HepG2 (cell line): ENCODE measurements around the gene CBLC. TPM values are rescaled to one million over a fixed set of nuclear protein-coding genes. Genes with fewer than 3 reads are reported as not detected.

ENCODE experiments used
- DPF2 ChIP-seq: sonication (generic); formaldehyde crosslinking; IDR thresholded peaks from 2 replicates; pipeline ENCODE4 v1.4.0; 2020; ENCODE audit warnings: mild to moderate bottlenecking, low read depth, missing genetic modification reagents, borderline replicate concordance
- IRX3 ChIP-seq: sonication (generic); formaldehyde crosslinking; IDR thresholded peaks from 2 replicates; pipeline ENCODE4 v1.8.1; 2023; ENCODE audit warnings: mild to moderate bottlenecking, low read depth, missing genetic modification reagents, borderline replicate concordance
- NFE2 ChIP-seq: sonication (generic); formaldehyde crosslinking; IDR thresholded peaks from 2 replicates; pipeline ENCODE4 v1.4.0; 2020; ENCODE audit warnings: missing genetic modification reagents
- NFE2L1 ChIP-seq: sonication (generic); formaldehyde crosslinking; IDR thresholded peaks from 2 replicates; pipeline ENCODE4 v1.4.0; 2020; ENCODE audit warnings: missing genetic modification reagents, mild to moderate bottlenecking, borderline replicate concordance
- NFYC ChIP-seq: IDR thresholded peaks from 2 replicates; pipeline ENCODE4 v1.6.1; 2016; ENCODE audit warnings: missing genetic modification reagents, missing compliant biosample characterization
- SPEN ChIP-seq: sonication (generic); formaldehyde crosslinking; IDR thresholded peaks from 2 replicates; pipeline ENCODE4 v1.5.1; 2020; ENCODE audit warnings: low read depth, mild to moderate bottlenecking, missing genetic modification reagents
- ZBTB20 ChIP-seq: sonication (generic); formaldehyde crosslinking; IDR thresholded peaks from 2 replicates; pipeline ENCODE4 v1.8.1; 2023; ENCODE audit warnings: missing genetic modification reagents, low read depth, mild to moderate bottlenecking, borderline replicate concordance
- ZFYVE20 ChIP-seq: sonication (generic); formaldehyde crosslinking; IDR thresholded peaks from 2 replicates; pipeline ENCODE4 v1.8.0; 2023; ENCODE audit warnings: low read depth, mild to moderate bottlenecking, moderate library complexity, missing genetic modification reagents, borderline replicate concordance
- ZNF160 ChIP-seq: sonication (generic); formaldehyde crosslinking; IDR thresholded peaks from 2 replicates; pipeline ENCODE4 v1.8.0; 2022; ENCODE audit warnings: mild to moderate bottlenecking, inconsistent platforms, missing genetic modification reagents
- ZNF354B ChIP-seq: sonication (generic); formaldehyde crosslinking; IDR thresholded peaks from 2 replicates; pipeline ENCODE4 v1.8.0; 2022; ENCODE audit warnings: mild to moderate bottlenecking, missing genetic modification reagents
- ZNF616 ChIP-seq: sonication (generic); formaldehyde crosslinking; IDR thresholded peaks from 2 replicates; pipeline ENCODE4 v1.5.0; 2020; ENCODE audit warnings: low read depth, mild to moderate bottlenecking, missing genetic modification reagents
- polyA plus RNA-seq, 8 experiments: library from polyadenylated mRNA; depleted of rRNA in 3 of 8; stranded (reverse) in 7 of 8; unstranded in 1 of 8; fragments of >200 nt; fragmentation: Illumina TruSeq in 4 of 8; extraction: Trizol in 4 of 8; gene quantifications; 2 replicates each; pipeline versions ENCODE4 v1.2.1 to v1.2.3, GENCODE V29; 2011 to 2016; ENCODE audit warnings: low read depth in 4 of 8, missing spikeins in 1 of 8, mixed read lengths in 1 of 8; ENCODE audit not compliant: insufficient read depth in 1 of 8
- total RNA-seq, 5 experiments: library from RNA; depleted of rRNA; stranded (reverse); fragments of >200 nt; fragmentation: Illumina TruSeq; extraction: Trizol; gene quantifications; 2 replicates each; pipeline ENCODE4 v1.2.3, GENCODE V29; 2016; ENCODE audit warnings: low read depth in 1 of 5
- TF ChIP-seq, protein P1 (sequence below): sonication (generic); formaldehyde crosslinking; IDR thresholded peaks from 2 replicates; pipeline ENCODE4 v1.4.0; 2020; ENCODE audit warnings: mild to moderate bottlenecking, missing genetic modification reagents
- TF ChIP-seq, protein P2 (sequence below): sonication (generic); formaldehyde crosslinking; IDR thresholded peaks from 2 replicates; pipeline ENCODE4 v1.4.0; 2020; ENCODE audit warnings: mild to moderate bottlenecking, missing genetic modification reagents
- TF ChIP-seq, protein P3 (sequence below): sonication (generic); formaldehyde crosslinking; IDR thresholded peaks from 2 replicates; pipeline ENCODE4 v1.4.0; 2020; ENCODE audit warnings: missing genetic modification reagents
- TF ChIP-seq, protein P4 (sequence below): sonication (generic); formaldehyde crosslinking; IDR thresholded peaks from 2 replicates; pipeline ENCODE4 v1.5.1; 2020; ENCODE audit warnings: missing genetic modification reagents, mild to moderate bottlenecking, borderline replicate concordance
- TF ChIP-seq, protein P5 (sequence below): sonication (generic); formaldehyde crosslinking; conservative IDR thresholded peaks from 2 replicates; pipeline ENCODE4 v1.8.0; 2022; ENCODE audit warnings: low read depth, missing genetic modification reagents
- TF ChIP-seq, protein P6 (sequence below): sonication (generic); formaldehyde crosslinking; IDR thresholded peaks from 2 replicates; pipeline ENCODE4 v1.4.0; 2020; ENCODE audit warnings: missing genetic modification reagents

Gene CBLC
- total and polyA plus RNA-seq, 2 of the 13 experiments (the other 11 are each of a cell fraction or from before 2014, with no cell fraction given) = 1.8 to 2.6 TPM

DNA sequence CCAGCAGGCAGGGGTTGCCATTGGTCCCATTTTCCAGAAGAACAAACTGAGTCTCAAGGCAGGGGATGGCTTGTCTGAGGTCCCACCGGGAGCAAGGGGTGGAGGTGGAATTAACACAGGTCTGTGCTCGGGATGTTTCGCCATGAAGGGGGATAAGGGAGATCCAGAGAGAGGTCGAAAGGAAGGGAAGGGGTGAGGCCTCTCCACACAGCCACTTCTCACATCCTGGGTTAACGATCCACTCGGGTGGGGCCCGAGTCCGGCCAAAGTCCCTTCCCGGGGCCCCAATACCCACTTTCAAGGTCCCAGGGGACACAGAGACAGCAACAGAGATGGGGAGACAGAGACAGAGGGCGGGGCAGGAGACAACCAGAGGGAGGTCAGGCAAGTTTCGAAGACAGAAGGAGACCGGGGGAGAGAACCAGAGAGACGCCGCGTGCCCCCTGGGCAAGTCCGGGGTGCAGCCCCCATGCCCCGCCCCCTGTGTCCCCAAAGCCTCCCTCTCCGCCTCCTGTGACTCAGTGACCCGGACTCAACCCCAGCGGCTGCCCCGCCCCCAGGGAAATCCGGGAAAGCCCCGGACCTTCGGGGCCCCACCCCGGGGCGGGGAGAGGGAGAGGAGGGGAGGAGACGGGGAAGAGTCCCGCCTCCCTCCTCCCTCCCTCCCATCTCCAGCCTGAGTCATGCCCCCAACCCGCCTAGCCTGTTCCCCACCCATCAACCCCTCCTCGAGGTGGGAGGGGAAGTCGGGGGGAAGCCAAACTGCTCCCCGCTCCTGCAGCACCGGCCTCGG lies 30.5 kb upstream of the CBLC start (continued):
- TF ChIP-seq, protein P1, sequence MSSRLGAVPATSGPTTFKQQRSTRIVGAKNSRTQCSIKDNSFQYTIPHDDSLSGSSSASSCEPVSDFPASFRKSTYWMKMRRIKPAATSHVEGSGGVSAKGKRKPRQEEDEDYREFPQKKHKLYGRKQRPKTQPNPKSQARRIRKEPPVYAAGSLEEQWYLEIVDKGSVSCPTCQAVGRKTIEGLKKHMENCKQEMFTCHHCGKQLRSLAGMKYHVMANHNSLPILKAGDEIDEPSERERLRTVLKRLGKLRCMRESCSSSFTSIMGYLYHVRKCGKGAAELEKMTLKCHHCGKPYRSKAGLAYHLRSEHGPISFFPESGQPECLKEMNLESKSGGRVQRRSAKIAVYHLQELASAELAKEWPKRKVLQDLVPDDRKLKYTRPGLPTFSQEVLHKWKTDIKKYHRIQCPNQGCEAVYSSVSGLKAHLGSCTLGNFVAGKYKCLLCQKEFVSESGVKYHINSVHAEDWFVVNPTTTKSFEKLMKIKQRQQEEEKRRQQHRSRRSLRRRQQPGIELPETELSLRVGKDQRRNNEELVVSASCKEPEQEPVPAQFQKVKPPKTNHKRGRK (CRISPR knock-in tag) = no peak
- TF ChIP-seq NFE2L1 = no peak
- TF ChIP-seq ZNF616 (CRISPR knock-in tag) = no peak
- no peak; the same call in 1 of the 2 replicates for TF ChIP-seq DPF2 (CRISPR knock-in tag)
- no peak for TF ChIP-seq ZNF160
- 0 out of 2 replicates have a peak, but pooled peaks have one; percentile 35 for TF ChIP-seq SPEN (CRISPR knock-in tag)
- TF ChIP-seq, protein P2, sequence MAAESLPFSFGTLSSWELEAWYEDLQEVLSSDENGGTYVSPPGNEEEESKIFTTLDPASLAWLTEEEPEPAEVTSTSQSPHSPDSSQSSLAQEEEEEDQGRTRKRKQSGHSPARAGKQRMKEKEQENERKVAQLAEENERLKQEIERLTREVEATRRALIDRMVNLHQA = no peak
- TF ChIP-seq NFE2 = no peak
- TF ChIP-seq, protein P3, sequence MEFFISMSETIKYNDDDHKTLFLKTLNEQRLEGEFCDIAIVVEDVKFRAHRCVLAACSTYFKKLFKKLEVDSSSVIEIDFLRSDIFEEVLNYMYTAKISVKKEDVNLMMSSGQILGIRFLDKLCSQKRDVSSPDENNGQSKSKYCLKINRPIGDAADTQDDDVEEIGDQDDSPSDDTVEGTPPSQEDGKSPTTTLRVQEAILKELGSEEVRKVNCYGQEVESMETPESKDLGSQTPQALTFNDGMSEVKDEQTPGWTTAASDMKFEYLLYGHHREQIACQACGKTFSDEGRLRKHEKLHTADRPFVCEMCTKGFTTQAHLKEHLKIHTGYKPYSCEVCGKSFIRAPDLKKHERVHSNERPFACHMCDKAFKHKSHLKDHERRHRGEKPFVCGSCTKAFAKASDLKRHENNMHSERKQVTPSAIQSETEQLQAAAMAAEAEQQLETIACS (CRISPR knock-in tag) = no peak
- TF ChIP-seq, protein P4, sequence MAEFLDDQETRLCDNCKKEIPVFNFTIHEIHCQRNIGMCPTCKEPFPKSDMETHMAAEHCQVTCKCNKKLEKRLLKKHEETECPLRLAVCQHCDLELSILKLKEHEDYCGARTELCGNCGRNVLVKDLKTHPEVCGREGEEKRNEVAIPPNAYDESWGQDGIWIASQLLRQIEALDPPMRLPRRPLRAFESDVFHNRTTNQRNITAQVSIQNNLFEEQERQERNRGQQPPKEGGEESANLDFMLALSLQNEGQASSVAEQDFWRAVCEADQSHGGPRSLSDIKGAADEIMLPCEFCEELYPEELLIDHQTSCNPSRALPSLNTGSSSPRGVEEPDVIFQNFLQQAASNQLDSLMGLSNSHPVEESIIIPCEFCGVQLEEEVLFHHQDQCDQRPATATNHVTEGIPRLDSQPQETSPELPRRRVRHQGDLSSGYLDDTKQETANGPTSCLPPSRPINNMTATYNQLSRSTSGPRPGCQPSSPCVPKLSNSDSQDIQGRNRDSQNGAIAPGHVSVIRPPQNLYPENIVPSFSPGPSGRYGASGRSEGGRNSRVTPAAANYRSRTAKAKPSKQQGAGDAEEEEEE = no peak
- TF ChIP-seq ZNF354B (CRISPR knock-in tag) = no peak
- TF ChIP-seq IRX3 = no peak
- no peak for TF ChIP-seq ZFYVE20 (CRISPR knock-in tag)
- TF ChIP-seq, protein P5, sequence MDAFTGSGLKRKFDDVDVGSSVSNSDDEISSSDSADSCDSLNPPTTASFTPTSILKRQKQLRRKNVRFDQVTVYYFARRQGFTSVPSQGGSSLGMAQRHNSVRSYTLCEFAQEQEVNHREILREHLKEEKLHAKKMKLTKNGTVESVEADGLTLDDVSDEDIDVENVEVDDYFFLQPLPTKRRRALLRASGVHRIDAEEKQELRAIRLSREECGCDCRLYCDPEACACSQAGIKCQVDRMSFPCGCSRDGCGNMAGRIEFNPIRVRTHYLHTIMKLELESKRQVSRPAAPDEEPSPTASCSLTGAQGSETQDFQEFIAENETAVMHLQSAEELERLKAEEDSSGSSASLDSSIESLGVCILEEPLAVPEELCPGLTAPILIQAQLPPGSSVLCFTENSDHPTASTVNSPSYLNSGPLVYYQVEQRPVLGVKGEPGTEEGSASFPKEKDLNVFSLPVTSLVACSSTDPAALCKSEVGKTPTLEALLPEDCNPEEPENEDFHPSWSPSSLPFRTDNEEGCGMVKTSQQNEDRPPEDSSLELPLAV (CRISPR knock-in tag) = no peak
- no peak for TF ChIP-seq ZBTB20
- no peak for TF ChIP-seq NFYC (CRISPR knock-in tag)
- TF ChIP-seq, protein P6, sequence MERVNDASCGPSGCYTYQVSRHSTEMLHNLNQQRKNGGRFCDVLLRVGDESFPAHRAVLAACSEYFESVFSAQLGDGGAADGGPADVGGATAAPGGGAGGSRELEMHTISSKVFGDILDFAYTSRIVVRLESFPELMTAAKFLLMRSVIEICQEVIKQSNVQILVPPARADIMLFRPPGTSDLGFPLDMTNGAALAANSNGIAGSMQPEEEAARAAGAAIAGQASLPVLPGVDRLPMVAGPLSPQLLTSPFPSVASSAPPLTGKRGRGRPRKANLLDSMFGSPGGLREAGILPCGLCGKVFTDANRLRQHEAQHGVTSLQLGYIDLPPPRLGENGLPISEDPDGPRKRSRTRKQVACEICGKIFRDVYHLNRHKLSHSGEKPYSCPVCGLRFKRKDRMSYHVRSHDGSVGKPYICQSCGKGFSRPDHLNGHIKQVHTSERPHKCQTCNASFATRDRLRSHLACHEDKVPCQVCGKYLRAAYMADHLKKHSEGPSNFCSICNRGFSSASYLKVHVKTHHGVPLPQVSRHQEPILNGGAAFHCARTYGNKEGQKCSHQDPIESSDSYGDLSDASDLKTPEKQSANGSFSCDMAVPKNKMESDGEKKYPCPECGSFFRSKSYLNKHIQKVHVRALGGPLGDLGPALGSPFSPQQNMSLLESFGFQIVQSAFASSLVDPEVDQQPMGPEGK (CRISPR knock-in tag) = peak; percentile 90
